HG03354 (cell line): Measurements from ENCODE around the gene SPTBN4.
A peak's percentile ranks its signal among the peaks of the same experiment; 100 is the strongest.
"Not testable (repeated sequence)": the region's sequence is repeated elsewhere in the genome, so short reads cannot be mapped to it uniquely, and the experiment has no call there.

Source experiments
- ATAC-seq: cut with Tn5 transposase; IDR thresholded peaks from one replicate; pipeline ENCODE4 v1.9.1; 2021; ENCODE audit warnings: mild to moderate bottlenecking; ENCODE audit not compliant: unreplicated experiment, poor library complexity, severe bottlenecking

Gene SPTBN4

GRCh38 chr19:40461669-40462221 is 5.1 kb upstream of the SPTBN4 start:
- ATAC-seq = no peak

GRCh38 chr19:40463587-40464037 is 3.2 kb upstream of the SPTBN4 start:
- ATAC-seq = not testable (repeated sequence)

- no peak for ATAC-seq
These were observed 2.5 kb upstream of the SPTBN4 start for GRCh38 chr19:40464059-40465024.

GRCh38 chr19:40465025-40465556 is 1.7 kb upstream of the SPTBN4 start:
- ATAC-seq = no peak

- ATAC-seq = peak; percentile 88
These were observed 1.1 kb upstream of the SPTBN4 start, which contains the start of gene BLVRB for GRCh38 chr19:40465557-40466218. TSS of gene BLVRB (minus strand) at chr19:40465745. CDS start at chr19:40465688, 57 bp downstream.

- no peak for ATAC-seq
These were observed 399 bp upstream of the SPTBN4 start for GRCh38 chr19:40466219-40466984.

GRCh38 chr19:40469011-40469410 is 2.2 kb downstream of the SPTBN4 start:
- no peak for ATAC-seq

- no peak for ATAC-seq
These were observed 4.3 kb downstream of the SPTBN4 start for GRCh38 chr19:40471111-40471510.

GRCh38 chr19:40472516-40472915 is 5.7 kb downstream of the SPTBN4 start:
- no peak for ATAC-seq

- ATAC-seq = no peak
These were observed 7.9 kb downstream of the SPTBN4 start for GRCh38 chr19:40474737-40475136.

GRCh38 chr19:40475878-40476644 is 9.3 kb downstream of the SPTBN4 start:
- not testable (repeated sequence) for ATAC-seq

- ATAC-seq = no peak
These were observed 19.2 kb downstream of the SPTBN4 start for GRCh38 chr19:40486017-40486416.

- ATAC-seq = no peak
These were observed 23.1 kb downstream of the SPTBN4 start for GRCh38 chr19:40489882-40490230.

GRCh38 chr19:40492274-40492673 is 25.5 kb downstream of the SPTBN4 start:
- no peak for ATAC-seq

GRCh38 chr19:40493778-40494177 is 27.0 kb downstream of the SPTBN4 start:
- ATAC-seq = no peak

- ATAC-seq = no peak
These were observed 27.5 kb downstream of the SPTBN4 start for GRCh38 chr19:40494191-40494838.

- ATAC-seq = no peak
These were observed 30.4 kb downstream of the SPTBN4 start for GRCh38 chr19:40497214-40497613.

GRCh38 chr19:40499320-40499719 is 32.5 kb downstream of the SPTBN4 start:
- no peak for ATAC-seq
